ENCODE measurements around the gene EDN1.
A peak's percentile ranks its signal among the peaks of the same experiment; 100 is the strongest.

Gene EDN1

DNA sequence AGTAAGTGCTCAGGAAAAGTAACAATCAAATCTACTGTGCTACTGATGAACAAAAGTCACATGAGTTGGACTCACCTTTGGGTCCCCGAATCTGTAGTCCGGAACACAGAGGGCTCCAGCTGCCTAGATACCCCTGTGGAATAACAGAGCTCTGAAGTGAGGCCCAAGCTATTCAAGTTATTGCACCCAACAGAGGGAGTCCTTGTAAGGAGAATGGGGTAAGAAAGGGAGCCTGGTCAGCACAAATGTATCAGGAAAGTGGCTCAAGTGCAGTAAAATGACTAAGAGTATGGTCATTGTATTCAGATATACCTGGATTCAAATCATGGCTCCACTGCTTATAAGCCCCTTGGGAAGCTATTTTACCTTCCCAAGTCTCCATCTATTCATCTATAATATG lies 20.9 kb downstream of the EDN1 start:
- H3K27ac ChIP-seq (ENCODE audit: low read length) = no peak overlapping the region
- H4K20me1 ChIP-seq (ENCODE audit: insufficient read depth, low read length) = no peaks in the 10 kb centered on the region
- no peaks in the 10 kb centered on the region for H3K4me1 ChIP-seq (ENCODE audit: low read length)
- TF ChIP-seq, protein P1, sequence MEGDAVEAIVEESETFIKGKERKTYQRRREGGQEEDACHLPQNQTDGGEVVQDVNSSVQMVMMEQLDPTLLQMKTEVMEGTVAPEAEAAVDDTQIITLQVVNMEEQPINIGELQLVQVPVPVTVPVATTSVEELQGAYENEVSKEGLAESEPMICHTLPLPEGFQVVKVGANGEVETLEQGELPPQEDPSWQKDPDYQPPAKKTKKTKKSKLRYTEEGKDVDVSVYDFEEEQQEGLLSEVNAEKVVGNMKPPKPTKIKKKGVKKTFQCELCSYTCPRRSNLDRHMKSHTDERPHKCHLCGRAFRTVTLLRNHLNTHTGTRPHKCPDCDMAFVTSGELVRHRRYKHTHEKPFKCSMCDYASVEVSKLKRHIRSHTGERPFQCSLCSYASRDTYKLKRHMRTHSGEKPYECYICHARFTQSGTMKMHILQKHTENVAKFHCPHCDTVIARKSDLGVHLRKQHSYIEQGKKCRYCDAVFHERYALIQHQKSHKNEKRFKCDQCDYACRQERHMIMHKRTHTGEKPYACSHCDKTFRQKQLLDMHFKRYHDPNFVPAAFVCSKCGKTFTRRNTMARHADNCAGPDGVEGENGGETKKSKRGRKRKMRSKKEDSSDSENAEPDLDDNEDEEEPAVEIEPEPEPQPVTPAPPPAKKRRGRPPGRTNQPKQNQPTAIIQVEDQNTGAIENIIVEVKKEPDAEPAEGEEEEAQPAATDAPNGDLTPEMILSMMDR (IDR thresholded peaks at IDR 0.05; ENCODE audit: low read length) = peak; percentile 7; the same call in 1 of the 2 replicates
- no peak for TF ChIP-seq EZH2 (optimal IDR thresholded peaks at IDR 0.05; ENCODE audit: low read depth, low read length)
- DNase-seq = no peak
- H3K4me2 ChIP-seq (ENCODE audit: low read depth, low read length) = no peak overlapping the region
- H3K9ac ChIP-seq (ENCODE audit: low read length) = no peak overlapping the region
- H3K9me2 ChIP-seq (replicated peaks; ENCODE audit: insufficient read depth, low read length) = no peaks in the 10 kb centered on the region
- no peak overlapping the region for H2AFZ ChIP-seq (ENCODE audit: low read length)
- no peak overlapping the region for H3K4me3 ChIP-seq (ENCODE audit: low read length)
- H3K27me3 ChIP-seq (replicated peaks; ENCODE audit: insufficient read depth, low read length) = no peaks in the 10 kb centered on the region
- no peaks in the 10 kb centered on the region for H3F3A ChIP-seq (ENCODE audit: insufficient read depth, low read length)
- H3K79me2 ChIP-seq (ENCODE audit: low read length) = no peaks in the 10 kb centered on the region
- H3K36me3 ChIP-seq (replicated peaks; ENCODE audit: insufficient read depth, low read length) = no peaks in the 10 kb centered on the region
- H3K9me3 ChIP-seq (replicated peaks; ENCODE audit: insufficient read depth, low read length) = no peaks in the 10 kb centered on the region

DNA sequence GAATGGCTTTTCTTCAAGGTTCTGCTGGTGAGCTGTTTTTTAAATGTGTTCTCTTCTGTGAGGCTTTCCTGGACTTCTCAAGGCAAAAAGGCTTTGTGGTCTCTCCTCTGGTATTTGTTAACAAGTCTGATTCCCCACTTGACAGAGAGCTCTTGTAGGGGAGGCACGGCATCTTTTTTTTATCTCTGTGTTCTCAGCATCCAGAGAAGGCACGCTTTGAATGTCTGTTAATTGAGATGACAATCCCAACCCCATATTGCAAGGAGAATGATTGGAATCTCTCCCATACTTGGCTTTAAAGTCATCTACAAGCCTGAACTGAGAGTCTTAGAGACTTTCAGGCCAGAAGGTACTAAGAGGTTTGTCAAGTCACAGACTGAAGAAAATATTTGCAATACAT lies 22.6 kb downstream of the EDN1 start:
- Histone ChIP-seq H3F3A (ENCODE audit: insufficient read depth, low read length) (no peaks in the 10 kb centered on the region), H4K20me1 (ENCODE audit: insufficient read depth, low read length) (no peaks in the 10 kb centered on the region), H3K79me2 (ENCODE audit: low read length) (no peaks in the 10 kb centered on the region), H3K36me3 (replicated peaks; ENCODE audit: insufficient read depth, low read length) (no peaks in the 10 kb centered on the region), H2AFZ (ENCODE audit: low read length) (no peak overlapping the region), H3K9me2 (replicated peaks; ENCODE audit: insufficient read depth, low read length) (no peaks in the 10 kb centered on the region), H3K27me3 (replicated peaks; ENCODE audit: insufficient read depth, low read length) (no peaks in the 10 kb centered on the region), H3K4me1 (ENCODE audit: low read length) (no peaks in the 10 kb centered on the region), H3K9me3 (replicated peaks; ENCODE audit: insufficient read depth, low read length) (no peaks in the 10 kb centered on the region), H3K4me3 (ENCODE audit: low read length) (no peak overlapping the region), H3K4me2 (ENCODE audit: low read depth, low read length) (no peak overlapping the region), H3K9ac (ENCODE audit: low read length) (no peak overlapping the region), H3K27ac (ENCODE audit: low read length) (no peak overlapping the region)
- TF ChIP-seq EZH2 (optimal IDR thresholded peaks at IDR 0.05; ENCODE audit: low read depth, low read length) (no peak), EZH2phosphoT487 (IDR thresholded peaks at IDR 0.05; ENCODE audit: low read length) (no peak)
- TF ChIP-seq, protein P1 (IDR thresholded peaks at IDR 0.05; ENCODE audit: low read length) = no peak
- DNase-seq = no peak

DNA sequence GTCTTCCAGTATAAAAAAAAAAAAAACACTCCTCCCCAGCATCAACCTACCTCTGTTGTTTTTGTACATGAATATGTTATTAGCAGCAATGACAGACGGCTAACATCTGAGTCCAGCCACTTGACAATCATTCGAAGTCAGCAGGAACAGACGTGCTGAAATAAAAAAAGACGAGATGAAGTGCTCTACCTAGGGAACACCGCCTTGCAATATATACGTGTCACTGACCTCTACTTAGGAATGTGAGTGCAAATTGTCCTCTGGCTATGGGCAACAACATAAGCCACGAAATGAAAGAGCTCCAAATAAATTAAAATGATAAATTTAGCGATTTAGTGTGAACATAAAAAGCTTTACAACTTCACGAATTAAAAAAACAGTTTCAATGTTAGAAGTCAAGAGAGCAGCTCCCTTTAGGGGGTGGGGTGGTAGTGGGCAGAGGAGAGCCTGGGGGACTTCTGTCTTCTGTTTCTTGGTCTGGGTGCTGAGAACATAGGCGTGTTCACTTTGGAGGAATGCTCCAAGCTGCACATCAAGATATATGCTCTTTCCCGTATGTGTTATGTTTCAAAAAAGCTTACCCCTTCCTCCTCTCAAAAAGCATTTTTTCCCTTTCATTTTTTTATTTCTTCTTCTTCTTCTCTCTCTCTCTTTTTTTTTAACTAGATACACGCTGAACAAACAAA lies 23.3 kb downstream of the EDN1 start:
- no peak overlapping the region for H3K4me2 ChIP-seq (ENCODE audit: low read depth, low read length)
- peaks cover 2% of the 10 kb centered on the region; the same call in 1 of the 2 replicates for H3K4me1 ChIP-seq (ENCODE audit: low read length)
- no peaks in the 10 kb centered on the region for H4K20me1 ChIP-seq (ENCODE audit: insufficient read depth, low read length)
- H3K9ac ChIP-seq (ENCODE audit: low read length) = no peak overlapping the region
- H3F3A ChIP-seq (ENCODE audit: insufficient read depth, low read length) = peaks cover under 1% of the 10 kb centered on the region; the same call in 1 of the 2 replicates
- H3K27me3 ChIP-seq (replicated peaks; ENCODE audit: insufficient read depth, low read length) = no peaks in the 10 kb centered on the region
- no peak overlapping the region for H2AFZ ChIP-seq (ENCODE audit: low read length)
- no peak for DNase-seq
- no peaks in the 10 kb centered on the region for H3K79me2 ChIP-seq (ENCODE audit: low read length)
- TF ChIP-seq EZH2phosphoT487 (IDR thresholded peaks at IDR 0.05; ENCODE audit: low read length) (no peak), EZH2 (optimal IDR thresholded peaks at IDR 0.05; ENCODE audit: low read depth, low read length) (no peak)
- TF ChIP-seq, protein P1 (IDR thresholded peaks at IDR 0.05; ENCODE audit: low read length) = no peak
- H3K9me3 ChIP-seq (replicated peaks; ENCODE audit: insufficient read depth, low read length) = no peaks in the 10 kb centered on the region
- H3K36me3 ChIP-seq (replicated peaks; ENCODE audit: insufficient read depth, low read length) = no peaks in the 10 kb centered on the region
- H3K4me3 ChIP-seq (ENCODE audit: low read length) = no peak overlapping the region
- no peak overlapping the region for H3K27ac ChIP-seq (ENCODE audit: low read length)
- no peaks in the 10 kb centered on the region for H3K9me2 ChIP-seq (replicated peaks; ENCODE audit: insufficient read depth, low read length)
